Natural killer cell (primary cell): ENCODE measurements around the gene SIRT2. TPM values are rescaled to one million over a fixed set of nuclear protein-coding genes. Genes with fewer than 3 reads are reported as not detected.
A peak's percentile ranks its signal among the peaks of the same experiment; 100 is the strongest.

Source experiments
- ATAC-seq, 3 donors: fragments of 150-1000 bp in 2 of 3; fragments of 200-7000 bp in 1 of 3; cut with Tn5 transposase; 1 replicate in 1 of 3; 2 replicates in 2 of 3; pipeline ENCODE4 v1.10.0; 2021; ENCODE audit warnings: mild to moderate bottlenecking in 2 of 3, moderate library complexity in 2 of 3
- DNase-seq, 2 donors: peaks; one replicate each; pipeline versions ENCODE4 v3.0.0 to v3.0.0-alpha.2; 2013 to 2021; ENCODE audit warnings: mixed read lengths in 1 of 2
- H3K27ac ChIP-seq: one replicate; pipeline ENCODE4 v1.5.1; 2013; ENCODE audit warnings: mild to moderate bottlenecking, low read length
- H3K27me3 ChIP-seq: one replicate; pipeline ENCODE4 v1.6.1; 2013; ENCODE audit warnings: low read length; ENCODE audit not compliant: control insufficient read depth, insufficient read depth
- H3K36me3 ChIP-seq: one replicate; pipeline ENCODE4 v1.6.1; 2013; ENCODE audit warnings: low read length; ENCODE audit not compliant: control insufficient read depth, insufficient read depth
- H3K4me1 ChIP-seq: one replicate; pipeline ENCODE4 v1.6.1; 2013; ENCODE audit warnings: low read length; ENCODE audit not compliant: control insufficient read depth, insufficient read depth
- H3K4me3 ChIP-seq: one replicate; pipeline ENCODE4 v1.5.1; 2013; ENCODE audit warnings: low read length
- H3K9me3 ChIP-seq: one replicate; pipeline ENCODE4 v1.6.1; 2013; ENCODE audit warnings: low read length; ENCODE audit not compliant: control insufficient read depth, insufficient read depth
- H3K27ac Mint-ChIP-seq, 2 donors: one replicate each; pipeline ENCODE4 v1.8.0; 2022; ENCODE audit warnings: mild to moderate bottlenecking in 2 of 2, mixed read lengths in 2 of 2, moderate library complexity in 1 of 2
- H3K27me3 Mint-ChIP-seq, 2 donors: one replicate each; pipeline ENCODE4 v1.8.0; 2022; ENCODE audit warnings: low read depth in 2 of 2, mixed read lengths in 2 of 2
- H3K36me3 Mint-ChIP-seq: one replicate; pipeline ENCODE4 v1.8.0; 2022; ENCODE audit warnings: mixed read lengths
- H3K4me1 Mint-ChIP-seq, 2 donors: one replicate each; pipeline ENCODE4 v1.8.0; 2022; ENCODE audit warnings: mixed read lengths in 2 of 2
- H3K4me3 Mint-ChIP-seq: one replicate; pipeline ENCODE4 v1.8.0; 2022; ENCODE audit warnings: mild to moderate bottlenecking, moderate library complexity, mixed read lengths
- H3K9me3 Mint-ChIP-seq, 2 donors: one replicate each; pipeline ENCODE4 v1.8.0; 2022; ENCODE audit warnings: mixed read lengths in 2 of 2
- CTCF ChIP-seq: fragments of 200-600 bp; IDR thresholded peaks from one replicate; pipeline ENCODE4 v1.8.0; 2022; ENCODE audit warnings: antibody characterized with exemption
- WGBS: methylation state at CpG from one replicate; pipeline ENCODE4 v1.1.7; 2013; ENCODE audit warnings: missing lambda C conversion rate; ENCODE audit not compliant: insufficient coverage; 5-methylcytosine and 5-hydroxymethylcytosine counted together
- intact Hi-C: fragments of 100-400 bp; cut with micrococcal nuclease; formaldehyde crosslinking; loops from one replicate; pipeline ENCODE4 v1.14.2; 2022
- total RNA-seq, 4 donors: library from RNA; stranded (reverse); fragments of 120-200 nt in 1 of 4; gene quantifications; one replicate each; pipeline versions ENCODE4 v1.2.3 to v1.2.4, GENCODE V29; 2013 to 2022

SIRT2 gene
- total RNA-seq, 3 donors from 2014 or later (not counting 1 experiment from before 2014, with no cell fraction given) = 171 to 283 (median 208) TPM

GRCh38 chr19:38848299-38849146, 50.9 kb downstream of the SIRT2 start:
- Histone ChIP-seq H3K4me3 (peak overlapping the region; percentile 40), H3K27ac (peak overlapping the region; percentile 65), H3K27me3 (no peaks in the 10 kb centered on the region), H3K4me1 (peaks cover 70% of the 10 kb centered on the region), H3K36me3 (peaks cover 42% of the 10 kb centered on the region), H3K9me3 (no peaks in the 10 kb centered on the region)
- Mint-ChIP-seq H3K9me3 (no peaks in the 10 kb centered on the region), H3K4me3 (peak overlapping the region; percentile 93), H3K36me3 (peaks cover 22% of the 10 kb centered on the region), H3K27me3 (no peaks in the 10 kb centered on the region), H3K27ac (peak overlapping the region; percentile 99 to 100), H3K4me1 (peaks cover 71 to 81% of the 10 kb centered on the region in 2 donors)
- no peak for ATAC-seq
- intact Hi-C loops = no loop called here
- no peak for TF ChIP-seq CTCF
- DNase-seq = peak in 1 of 2 donors; percentile 22
- 36% methylated on average over 20 of the region's 22 CpGs for WGBS

- Histone ChIP-seq H3K4me3 (no peak overlapping the region), H3K36me3 (peaks cover 66% of the 10 kb centered on the region), H3K4me1 (peaks cover 74% of the 10 kb centered on the region), H3K9me3 (no peaks in the 10 kb centered on the region), H3K27ac (no peak overlapping the region), H3K27me3 (no peaks in the 10 kb centered on the region)
- Mint-ChIP-seq H3K27ac (peak overlapping the region; percentile 48 to 99), H3K9me3 (no peaks in the 10 kb centered on the region), H3K27me3 (no peaks in the 10 kb centered on the region), H3K4me1 (peaks cover 76 to 89% of the 10 kb centered on the region in 2 donors), H3K4me3 (no peak overlapping the region), H3K36me3 (peaks cover 34% of the 10 kb centered on the region)
- ATAC-seq (no peak), DNase-seq (no peak)
- intact Hi-C loops = no loop called here
- TF ChIP-seq CTCF = no peak
- WGBS = 64% methylated on average over 2 of the region's 2 CpGs
These were observed 53.3 kb downstream of the SIRT2 start for GRCh38 chr19:38846097-38846496.

GRCh38 chr19:38845374-38846024, 53.9 kb downstream of the SIRT2 start:
- H3K9me3 Mint-ChIP-seq = no peaks in the 10 kb centered on the region
- H3K36me3 Mint-ChIP-seq = peaks cover 34% of the 10 kb centered on the region
- H3K9me3 ChIP-seq = no peaks in the 10 kb centered on the region
- DNase-seq (no peak), ATAC-seq (no peak)
- intact Hi-C loops = no loop called here
- peaks cover 72% of the 10 kb centered on the region for H3K36me3 ChIP-seq
- TF ChIP-seq CTCF = no peak
- H3K4me1 Mint-ChIP-seq = peaks cover 70 to 89% of the 10 kb centered on the region in 2 donors
- 94% methylated on average over 14 of the region's 14 CpGs for WGBS
- no peak overlapping the region for H3K27ac ChIP-seq
- peak overlapping the region; percentile 48 to 99 for H3K27ac Mint-ChIP-seq
- peak overlapping the region; percentile 3 for H3K4me3 Mint-ChIP-seq
- peaks cover 72% of the 10 kb centered on the region for H3K4me1 ChIP-seq
- H3K27me3 ChIP-seq = no peaks in the 10 kb centered on the region
- H3K27me3 Mint-ChIP-seq = no peaks in the 10 kb centered on the region
- no peak overlapping the region for H3K4me3 ChIP-seq
